Parathyroid adenoma (tissue), 2 donors: ENCODE measurements around the gene MUL1.

ENCODE experiments used
- H2AFZ ChIP-seq: fragments of 300-600 bp; sonication (generic); one replicate; pipeline ENCODE4 v1.7.0; 2017; ENCODE audit warnings: antibody characterized with exemption, mild to moderate bottlenecking
- H3K27ac ChIP-seq: fragments of 300-600 bp; sonication (generic); one replicate; pipeline ENCODE4 v1.7.0; 2017
- H3K27me3 ChIP-seq: fragments of 300-600 bp; sonication (generic); one replicate; pipeline ENCODE4 v1.7.0; 2017; ENCODE audit warnings: low read length; ENCODE audit not compliant: control insufficient read depth, insufficient read depth
- H3K36me3 ChIP-seq: fragments of 300-600 bp; sonication (generic); one replicate; pipeline ENCODE4 v1.7.0; 2017; ENCODE audit warnings: low read length; ENCODE audit not compliant: control insufficient read depth, insufficient read depth
- H3K4me1 ChIP-seq: fragments of 300-600 bp; sonication (generic); one replicate; pipeline ENCODE4 v1.7.0; 2017; ENCODE audit warnings: control low read depth
- H3K4me2 ChIP-seq: fragments of 300-600 bp; sonication (generic); one replicate; pipeline ENCODE4 v1.7.0; 2017; ENCODE audit warnings: low read length
- H3K4me3 ChIP-seq: fragments of 300-600 bp; sonication (generic); one replicate; pipeline ENCODE4 v1.7.0; 2017; ENCODE audit warnings: low read depth, low read length
- H3K79me2 ChIP-seq: fragments of 300-600 bp; sonication (generic); one replicate; pipeline ENCODE4 v1.7.0; 2017; ENCODE audit warnings: control low read depth
- H3K9ac ChIP-seq: fragments of 300-600 bp; sonication (generic); one replicate; pipeline ENCODE4 v1.7.0; 2017; ENCODE audit warnings: mild to moderate bottlenecking
- H3K9me3 ChIP-seq: fragments of 300-600 bp; sonication (generic); one replicate; pipeline ENCODE4 v1.7.0; 2017; ENCODE audit warnings: low read length; ENCODE audit not compliant: control insufficient read depth
- CTCF ChIP-seq: fragments of 300-600 bp; sonication (generic); IDR thresholded peaks from one replicate; pipeline ENCODE4 v1.7.0; 2017; ENCODE audit warnings: antibody characterized with exemption, mild to moderate bottlenecking
- donor health status: primary hyperparathyroidism.

Gene MUL1

GRCh38 chr1:20480243-20480944, 27.6 kb downstream of the MUL1 start:
- no peak for TF ChIP-seq CTCF
- Histone ChIP-seq H2AFZ (no peak overlapping the region), H3K27me3 (no peaks in the 10 kb centered on the region), H3K4me1 (peaks cover 19% of the 10 kb centered on the region), H3K27ac (no peak overlapping the region), H3K36me3 (no peaks in the 10 kb centered on the region), H3K79me2 (peaks cover 2% of the 10 kb centered on the region), H3K4me2 (no peak overlapping the region), H3K9me3 (no peaks in the 10 kb centered on the region), H3K9ac (no peak overlapping the region), H3K4me3 (no peak overlapping the region)

DNA sequence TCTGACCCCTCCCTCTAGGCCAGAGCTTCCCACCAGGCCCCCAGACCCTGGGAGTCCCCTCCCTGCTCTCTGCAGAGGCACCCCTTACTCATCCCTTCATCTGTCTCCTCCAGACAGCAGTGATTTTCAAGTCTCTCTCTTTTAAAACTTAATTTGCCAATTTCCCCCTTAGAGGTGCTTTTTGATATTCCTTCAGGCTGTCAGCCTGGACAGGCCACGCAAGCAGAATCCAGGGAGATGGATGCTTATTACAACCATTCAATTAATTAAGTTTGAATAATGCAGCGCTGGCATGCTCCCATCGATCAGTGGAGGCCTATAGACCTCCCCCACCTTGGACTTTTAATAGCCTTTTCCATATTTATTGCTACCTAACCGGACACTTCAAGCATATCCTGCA, 28.1 kb downstream of the MUL1 start:
- no peak overlapping the region for H3K27ac ChIP-seq
- H3K4me2 ChIP-seq: no peak overlapping the region
- peaks cover 2% of the 10 kb centered on the region for H3K79me2 ChIP-seq
- H3K36me3 ChIP-seq: no peaks in the 10 kb centered on the region
- H3K9me3 ChIP-seq: no peaks in the 10 kb centered on the region
- no peaks in the 10 kb centered on the region for H3K27me3 ChIP-seq
- TF ChIP-seq CTCF: no peak
- peaks cover 19% of the 10 kb centered on the region for H3K4me1 ChIP-seq
- H3K9ac ChIP-seq: no peak overlapping the region
- H2AFZ ChIP-seq: no peak overlapping the region
- no peak overlapping the region for H3K4me3 ChIP-seq

GRCh38 chr1:20478057-20478635, 29.8 kb downstream of the MUL1 start:
- no peak overlapping the region for H2AFZ ChIP-seq
- H3K27me3 ChIP-seq: no peaks in the 10 kb centered on the region
- H3K27ac ChIP-seq: no peak overlapping the region
- H3K4me3 ChIP-seq: no peak overlapping the region
- no peak overlapping the region for H3K9ac ChIP-seq
- peaks cover 19% of the 10 kb centered on the region for H3K4me1 ChIP-seq
- no peak for TF ChIP-seq CTCF
- no peak overlapping the region for H3K4me2 ChIP-seq
- no peaks in the 10 kb centered on the region for H3K9me3 ChIP-seq
- peaks cover 2% of the 10 kb centered on the region for H3K79me2 ChIP-seq
- H3K36me3 ChIP-seq: no peaks in the 10 kb centered on the region

GRCh38 chr1:20477348-20478056, 30.4 kb downstream of the MUL1 start:
- Histone ChIP-seq H3K27me3 (no peaks in the 10 kb centered on the region), H3K4me2 (no peak overlapping the region), H3K79me2 (peaks cover 2% of the 10 kb centered on the region), H3K9ac (no peak overlapping the region), H3K4me3 (no peak overlapping the region), H3K9me3 (no peaks in the 10 kb centered on the region), H3K36me3 (no peaks in the 10 kb centered on the region), H3K27ac (no peak overlapping the region), H3K4me1 (peaks cover 17% of the 10 kb centered on the region), H2AFZ (no peak overlapping the region)
- no peak for TF ChIP-seq CTCF
